Measurements from ENCODE around the gene SLC27A5. TPM values are rescaled to one million over a fixed set of nuclear protein-coding genes. Genes with fewer than 3 reads are reported as not detected.
A peak's percentile ranks its signal among the peaks of the same experiment; 100 is the strongest.
"Not testable (repeated sequence)": the region's sequence is repeated elsewhere in the genome, so short reads cannot be mapped to it uniquely, and the experiment has no call there.

SLC27A5 gene
- total RNA-seq, 1 donor from 2014 or later = 4.1 TPM

DNA sequence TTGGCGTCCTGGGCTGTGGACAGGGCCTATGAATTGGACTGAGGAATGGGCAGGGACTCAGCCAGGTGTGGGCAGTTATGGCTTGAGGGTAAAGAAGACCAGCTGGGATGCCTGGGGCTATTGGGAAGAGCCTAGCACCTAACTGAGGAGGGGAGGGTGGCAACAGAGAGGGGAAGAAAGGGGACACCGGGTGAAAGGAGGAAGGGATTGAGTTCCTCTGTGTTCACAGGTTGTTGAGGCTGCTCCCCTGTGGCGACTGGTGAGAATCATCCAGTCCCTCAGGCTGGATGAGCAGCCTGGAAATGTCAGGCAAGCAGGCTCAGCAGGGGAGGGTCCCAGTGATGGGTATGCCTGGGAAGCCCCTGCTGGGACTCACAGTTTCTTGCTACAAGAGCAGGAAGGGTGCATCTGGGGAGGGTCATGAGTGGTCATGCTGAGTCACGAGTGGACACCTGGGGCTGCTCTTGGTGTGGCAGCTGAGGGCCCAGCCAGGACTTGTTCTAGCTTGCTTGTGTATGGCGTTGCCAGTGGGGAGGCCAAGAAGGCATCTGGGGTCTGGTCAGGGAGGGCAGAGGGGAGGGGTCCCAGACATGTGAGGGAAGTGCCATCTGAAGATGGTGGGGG is 43.5 kb downstream of the SLC27A5 start:
- no peak for DNase-seq

GRCh38 chr19:58466760-58467589 is 44.8 kb downstream of the SLC27A5 start, which contains the start of gene ZNF324:
ZNF324 (plus strand) TSS chr19:58467080; CDS start chr19:58469186, 2,106 bp downstream.
- DNase-seq = peak; percentile 98

DNA sequence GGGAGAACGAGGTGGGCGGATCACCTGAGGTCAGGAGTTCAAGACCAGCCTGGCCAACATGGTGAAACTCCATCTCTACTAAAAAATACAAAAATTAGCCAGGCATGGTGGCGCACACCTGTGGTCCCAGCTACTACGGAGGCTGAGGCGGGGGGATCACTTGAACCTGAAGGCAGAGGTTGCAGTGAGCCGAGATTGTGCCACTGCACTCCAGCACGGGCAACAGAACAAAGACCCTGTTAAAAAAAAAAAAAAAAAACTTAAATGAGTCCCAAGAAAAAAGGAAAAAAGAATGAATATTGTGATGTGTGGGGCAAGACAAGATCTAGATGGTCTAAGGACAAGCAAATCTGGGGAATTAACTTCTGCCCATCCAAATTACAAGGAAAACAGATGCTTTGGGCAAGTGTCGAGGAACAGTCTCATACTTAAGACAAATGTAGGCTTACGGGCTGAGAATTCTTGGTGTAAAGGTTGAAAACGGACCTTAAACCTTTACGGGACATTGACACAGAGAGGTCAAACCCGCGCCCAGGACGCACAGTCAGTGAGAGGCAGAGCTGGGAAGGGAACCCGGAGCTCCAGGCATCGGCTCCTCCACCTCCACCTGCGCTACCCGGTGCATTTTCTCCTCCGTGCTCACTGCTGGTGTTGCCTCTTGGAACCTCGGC is 45.6 kb downstream of the SLC27A5 start:
- no peak for DNase-seq

- no peak for DNase-seq
These were observed 51.8 kb downstream of the SLC27A5 start for GRCh38 chr19:58460039-58460438.

- no peak for DNase-seq
These were observed 55.7 kb downstream of the SLC27A5 start for GRCh38 chr19:58456111-58456510.

DNA sequence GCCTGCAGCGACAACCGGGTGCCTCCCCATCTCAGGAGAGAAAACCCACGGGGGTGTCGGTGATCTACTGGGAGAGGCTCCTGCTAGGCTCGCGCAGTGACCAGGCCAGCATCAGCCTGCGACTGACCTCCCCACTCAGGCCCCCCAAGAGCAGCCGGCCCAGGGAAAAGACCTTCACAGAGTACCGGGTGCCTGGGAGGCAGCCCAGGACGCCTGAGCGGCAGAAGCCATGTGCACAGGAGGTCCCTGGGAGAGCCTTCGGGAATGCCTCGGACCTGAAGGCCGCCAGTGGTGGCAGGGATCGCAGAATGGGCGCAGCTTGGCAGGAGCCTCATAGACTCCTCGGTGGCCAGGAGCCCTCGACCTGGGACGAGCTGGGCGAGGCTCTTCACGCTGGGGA is 56.5 kb downstream of the SLC27A5 start:
- no peak for DNase-seq

GRCh38 chr19:58453743-58454142 is 58.0 kb downstream of the SLC27A5 start:
- no peak for DNase-seq

DNA sequence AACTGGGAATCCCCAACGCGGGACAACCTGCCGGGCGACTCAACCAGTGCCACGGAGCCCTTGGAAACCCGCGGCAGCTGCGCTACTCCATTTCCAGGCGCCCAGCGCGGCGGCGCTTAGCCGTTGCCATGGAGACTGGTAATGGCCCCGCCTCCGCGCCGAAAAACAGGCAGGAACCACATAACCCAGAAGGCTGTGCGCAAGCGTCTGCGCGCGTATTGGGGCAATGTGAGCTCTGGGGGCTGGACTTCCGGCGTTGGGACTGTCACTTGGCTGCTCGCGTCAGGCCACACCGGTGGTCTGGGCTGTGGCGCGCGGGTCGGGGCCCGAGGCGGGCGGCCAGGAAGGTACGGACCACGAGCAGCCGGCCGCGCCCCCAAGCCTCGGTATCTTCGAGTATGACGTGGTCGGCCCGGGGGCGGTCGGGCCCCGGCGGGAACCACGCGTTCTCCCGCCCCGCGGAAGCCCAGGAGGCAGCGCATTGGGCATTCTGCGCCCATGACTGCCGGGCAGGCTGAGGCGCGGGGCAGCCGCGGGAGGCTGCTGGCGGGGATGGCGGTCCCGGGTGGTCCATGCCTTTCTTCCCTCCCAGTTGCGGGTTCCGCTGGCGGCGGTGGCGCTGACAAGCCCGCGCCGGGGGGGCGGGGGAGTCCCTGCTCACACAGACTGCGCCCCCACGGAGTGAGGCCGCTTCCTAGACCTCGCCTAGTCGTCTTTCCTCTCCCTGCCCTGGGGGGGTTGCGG is 60.3 kb downstream of the SLC27A5 start, which contains the start of gene ZNF324B:
Gene ZNF324B (plus strand): TSS at position 265 of the 744 bp plus-strand sequence. CDS start 2,080 bp downstream, outside the sequence.
- peak; percentile 96 for DNase-seq

- DNase-seq = no peak
These were observed 60.9 kb downstream of the SLC27A5 start for GRCh38 chr19:58450856-58451357.

DNA sequence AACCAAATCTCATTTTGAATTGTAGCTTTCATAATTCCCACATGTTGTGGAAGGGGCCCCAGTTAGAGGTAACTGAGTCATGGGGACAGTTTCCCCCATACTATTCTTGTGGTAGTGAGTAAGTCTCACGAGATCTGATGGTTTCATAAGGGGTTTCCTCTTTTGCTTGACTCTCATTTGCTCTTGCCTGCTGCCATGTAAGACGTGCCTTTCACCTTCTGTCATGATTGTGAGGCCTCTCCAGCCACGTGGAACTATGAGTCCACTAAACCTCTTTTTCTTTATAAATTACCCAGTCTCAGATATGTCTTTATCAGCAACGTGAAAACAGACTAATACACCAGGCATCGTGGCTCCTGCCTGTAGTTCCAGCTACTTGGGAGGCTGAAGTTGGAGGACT is 61.8 kb downstream of the SLC27A5 start:
- not testable (repeated sequence) for DNase-seq

GRCh38 chr19:58448860-58449259 is 62.9 kb downstream of the SLC27A5 start:
- DNase-seq = not testable (repeated sequence)

Small RNAs within 50 kb of the gene (small RNA-seq; reads per million reads assigned to genes)
- gene MIR6807 (0.12 reads per million), gene RN7SL525P (not detected), gene RN7SL693P (not detected), gene RNU6-1337P (not detected)

Other genes starting within 250 kb of the SLC27A5 start
- 17.2 TPM for gene ZNF8, start 233.0 kb downstream of the SLC27A5 start, total RNA-seq
- 20.6 TPM for gene ERVK3-1, start 206.6 kb downstream of the SLC27A5 start, total RNA-seq
- gene ZSCAN22, start 185.0 kb downstream of the SLC27A5 start, total RNA-seq = 3.0 TPM
- 0.94 TPM for gene A1BG, start 158.5 kb downstream of the SLC27A5 start, total RNA-seq
- 5.9 TPM for gene ZNF497, start 149.2 kb downstream of the SLC27A5 start, total RNA-seq
- gene ZNF837, start 131.0 kb downstream of the SLC27A5 start, total RNA-seq = 0.94 TPM
- 1,568 TPM for gene RPS5, start 124.7 kb downstream of the SLC27A5 start, total RNA-seq
- gene RNF225, start 116.3 kb downstream of the SLC27A5 start, total RNA-seq = not detected
- 14.3 TPM for gene ZNF584, start 103.3 kb downstream of the SLC27A5 start, total RNA-seq
- gene ZNF132, start 71.8 kb downstream of the SLC27A5 start, total RNA-seq = 21.7 TPM
- gene ZNF324B, start 60.4 kb downstream of the SLC27A5 start, total RNA-seq = 18.2 TPM
- gene ZNF324, start 44.9 kb downstream of the SLC27A5 start, total RNA-seq = 22.9 TPM
- 7.5 TPM for gene ZNF446, start 35.6 kb downstream of the SLC27A5 start, total RNA-seq
- gene ZBTB45, start 7.8 kb upstream of the SLC27A5 start, total RNA-seq = 5.0 TPM
- gene TRIM28, start 32.1 kb upstream of the SLC27A5 start, total RNA-seq = 276 TPM
- gene CHMP2A, start 43.1 kb upstream of the SLC27A5 start, total RNA-seq = 47.7 TPM
- gene UBE2M, start 46.6 kb upstream of the SLC27A5 start, total RNA-seq = 45.5 TPM
- 13.1 TPM for gene MZF1, start 61.3 kb upstream of the SLC27A5 start, total RNA-seq